Astrocyte (in vitro differentiated cells and primary cell): ENCODE results near the gene RNH1. TPM values are rescaled to one million over a fixed set of nuclear protein-coding genes. Genes with fewer than 3 reads are reported as not detected.

Experiments used
- DNase-seq: peaks from one replicate; pipeline ENCODE4 v3.0.0-alpha.2; 2010; ENCODE audit warnings: low read depth
- FAIRE-seq: peaks from 2 replicates; lab custom pipeline; 2011; peaks lifted over from hg19 to GRCh38; lab: Jason Lieb, UNC
- H2AFZ ChIP-seq: 2 replicates; pipeline ENCODE4 v1.6.0; 2012; ENCODE audit warnings: low read depth, low read length, inconsistent platforms
- H3K27ac ChIP-seq: 2 replicates; pipeline ENCODE4 v1.5.1; 2011; ENCODE audit warnings: low read depth, low read length, inconsistent platforms
- H3K27me3 ChIP-seq: 2 replicates; pipeline ENCODE4 v1.6.0; 2011; ENCODE audit warnings: low read length, inconsistent platforms; ENCODE audit not compliant: insufficient read depth
- H3K36me3 ChIP-seq: 2 replicates; pipeline ENCODE4 v1.5.1; 2011; ENCODE audit warnings: low read length, inconsistent platforms; ENCODE audit not compliant: insufficient read depth
- H3K4me1 ChIP-seq: 2 replicates; pipeline ENCODE4 v1.5.1; 2011; ENCODE audit warnings: low read length, inconsistent platforms; ENCODE audit not compliant: insufficient read depth
- H3K4me2 ChIP-seq: 2 replicates; pipeline ENCODE4 v1.6.0; 2012; ENCODE audit warnings: low read length, inconsistent platforms
- H3K4me3 ChIP-seq: 2 replicates; pipeline ENCODE4 v1.5.1; 2011; ENCODE audit warnings: low read depth, mild to moderate bottlenecking, low read length, inconsistent platforms; ENCODE audit not compliant: insufficient read depth
- H3K79me2 ChIP-seq: 2 replicates; pipeline ENCODE4 v1.6.0; 2012; ENCODE audit warnings: mild to moderate bottlenecking, low read length, inconsistent platforms; ENCODE audit not compliant: insufficient read depth
- H3K9ac ChIP-seq: 2 replicates; pipeline ENCODE4 v1.6.0; 2012; ENCODE audit warnings: mild to moderate bottlenecking, low read length, inconsistent platforms
- H3K9me3 ChIP-seq: 2 replicates; pipeline ENCODE4 v1.5.1; 2012; ENCODE audit warnings: low read depth, mild to moderate bottlenecking, low read length, inconsistent platforms; ENCODE audit not compliant: insufficient read depth
- H4K20me1 ChIP-seq: 2 replicates; pipeline ENCODE4 v1.6.0; 2012; ENCODE audit warnings: low read length, inconsistent platforms; ENCODE audit not compliant: insufficient read depth
- H3K27ac Mint-ChIP-seq: one replicate; pipeline ENCODE4 v1.8.0; 2021; ENCODE audit warnings: mild to moderate bottlenecking, mixed read lengths; ENCODE audit not compliant: unreplicated experiment
- H3K27me3 Mint-ChIP-seq: one replicate; pipeline ENCODE4 v1.8.0; 2021; ENCODE audit warnings: low read depth, mixed read lengths; ENCODE audit not compliant: unreplicated experiment
- H3K36me3 Mint-ChIP-seq: one replicate; pipeline ENCODE4 v1.8.0; 2021; ENCODE audit warnings: low read depth, mixed read lengths; ENCODE audit not compliant: unreplicated experiment
- H3K4me1 Mint-ChIP-seq: one replicate; pipeline ENCODE4 v1.8.0; 2021; ENCODE audit warnings: low read depth, mixed read lengths; ENCODE audit not compliant: unreplicated experiment
- H3K4me3 Mint-ChIP-seq: one replicate; pipeline ENCODE4 v1.8.0; 2021; ENCODE audit warnings: mild to moderate bottlenecking, moderate library complexity, mixed read lengths; ENCODE audit not compliant: unreplicated experiment
- H3K9me3 Mint-ChIP-seq: one replicate; pipeline ENCODE4 v1.8.0; 2021; ENCODE audit warnings: mild to moderate bottlenecking, mixed read lengths; ENCODE audit not compliant: unreplicated experiment
- CTCF ChIP-seq: IDR thresholded peaks from 2 replicates; pipeline ENCODE4 v1.5.1; 2011; ENCODE audit warnings: low read depth, mild to moderate bottlenecking, inconsistent platforms, low read length, moderate library complexity; ENCODE audit not compliant: insufficient read depth
- EZH2 ChIP-seq: IDR thresholded peaks from 2 replicates; pipeline ENCODE4 v1.6.1; 2012; ENCODE audit warnings: mild to moderate bottlenecking, low read length, inconsistent platforms; ENCODE audit not compliant: insufficient read depth
- total RNA-seq: library from RNA; stranded (reverse); gene quantifications from 2 replicates; pipeline ENCODE4 v1.2.1, GENCODE V29; 2021

RNH1 gene
- total RNA-seq, 1 donor from 2014 or later = 117 TPM

GRCh38 chr11:535210-535518 lies 28.1 kb upstream of the RNH1 start:
- H3K4me3 Mint-ChIP-seq = no peak overlapping the region
- Histone ChIP-seq H3K4me2 (peak overlapping the region; percentile 95), H2AFZ (no peak overlapping the region), H3K27ac (no peak overlapping the region), H4K20me1 (peaks cover 34% of the 10 kb centered on the region), H3K79me2 (peaks cover 20% of the 10 kb centered on the region), H3K4me1 (peaks cover 26% of the 10 kb centered on the region), H3K9ac (peak overlapping the region; percentile 86), H3K4me3 (peak overlapping the region; percentile 78), H3K36me3 (peaks cover 3% of the 10 kb centered on the region), H3K27me3 (no peaks in the 10 kb centered on the region), H3K9me3 (no peaks in the 10 kb centered on the region)
- H3K4me1 Mint-ChIP-seq = peaks cover 4% of the 10 kb centered on the region
- H3K27ac Mint-ChIP-seq = no peak overlapping the region
- peaks cover 4% of the 10 kb centered on the region for H3K27me3 Mint-ChIP-seq
- H3K9me3 Mint-ChIP-seq = no peaks in the 10 kb centered on the region
- FAIRE-seq = no peak
- peaks cover 2% of the 10 kb centered on the region for H3K36me3 Mint-ChIP-seq
- TF ChIP-seq EZH2 = no peak
- TF ChIP-seq CTCF = no peak
- DNase-seq = no peak

- peaks cover 20% of the 10 kb centered on the region for H3K79me2 ChIP-seq
- Mint-ChIP-seq H3K27me3 (peaks cover 4% of the 10 kb centered on the region), H3K27ac (no peak overlapping the region), H3K36me3 (peaks cover under 1% of the 10 kb centered on the region), H3K4me3 (peak overlapping the region; percentile 78), H3K9me3 (no peaks in the 10 kb centered on the region), H3K4me1 (peaks cover 4% of the 10 kb centered on the region)
- H3K27ac ChIP-seq = peak overlapping the region; percentile 12
- FAIRE-seq (no peak), DNase-seq (no peak)
- H3K4me1 ChIP-seq = peaks cover 26% of the 10 kb centered on the region
- peak overlapping the region; percentile 78 for H3K4me3 ChIP-seq
- peak overlapping the region; percentile 95 for H3K4me2 ChIP-seq
- peaks cover 34% of the 10 kb centered on the region for H4K20me1 ChIP-seq
- peak overlapping the region; percentile 34 for H2AFZ ChIP-seq
- H3K9me3 ChIP-seq = no peaks in the 10 kb centered on the region
- peaks cover 3% of the 10 kb centered on the region for H3K36me3 ChIP-seq
- no peaks in the 10 kb centered on the region for H3K27me3 ChIP-seq
- H3K9ac ChIP-seq = peak overlapping the region; percentile 86
- no peak for TF ChIP-seq CTCF
- TF ChIP-seq EZH2 = no peak
These were observed 27.6 kb upstream of the RNH1 start for GRCh38 chr11:534396-535209.
